ENCODE data around the gene CPTP.

DNA sequence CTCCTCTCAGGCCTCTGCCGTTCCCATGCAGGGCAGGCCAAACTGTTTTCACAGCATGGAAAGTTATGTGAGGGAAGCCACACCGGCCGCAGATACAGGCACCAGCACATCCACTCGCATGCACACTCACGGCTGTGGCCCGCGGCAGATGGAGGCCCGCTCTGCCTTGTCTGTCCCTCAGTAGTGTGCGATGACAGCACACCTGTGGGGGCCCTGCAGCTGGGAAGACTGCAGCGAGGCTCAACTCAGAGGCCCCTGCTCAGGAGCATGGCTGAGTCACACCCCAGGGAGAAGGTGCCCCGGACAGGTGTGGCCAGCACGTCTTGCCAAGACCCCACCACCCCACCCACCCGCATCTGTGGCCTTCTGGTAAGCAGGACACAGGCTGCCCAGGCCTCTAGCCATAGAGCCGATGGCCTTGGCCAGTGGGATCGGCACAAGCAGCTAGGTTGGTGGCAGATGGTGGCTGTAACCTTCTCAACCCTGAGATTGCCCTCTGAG, 49.6 kb upstream of the CPTP start:
- TF ChIP-seq, protein P1, sequence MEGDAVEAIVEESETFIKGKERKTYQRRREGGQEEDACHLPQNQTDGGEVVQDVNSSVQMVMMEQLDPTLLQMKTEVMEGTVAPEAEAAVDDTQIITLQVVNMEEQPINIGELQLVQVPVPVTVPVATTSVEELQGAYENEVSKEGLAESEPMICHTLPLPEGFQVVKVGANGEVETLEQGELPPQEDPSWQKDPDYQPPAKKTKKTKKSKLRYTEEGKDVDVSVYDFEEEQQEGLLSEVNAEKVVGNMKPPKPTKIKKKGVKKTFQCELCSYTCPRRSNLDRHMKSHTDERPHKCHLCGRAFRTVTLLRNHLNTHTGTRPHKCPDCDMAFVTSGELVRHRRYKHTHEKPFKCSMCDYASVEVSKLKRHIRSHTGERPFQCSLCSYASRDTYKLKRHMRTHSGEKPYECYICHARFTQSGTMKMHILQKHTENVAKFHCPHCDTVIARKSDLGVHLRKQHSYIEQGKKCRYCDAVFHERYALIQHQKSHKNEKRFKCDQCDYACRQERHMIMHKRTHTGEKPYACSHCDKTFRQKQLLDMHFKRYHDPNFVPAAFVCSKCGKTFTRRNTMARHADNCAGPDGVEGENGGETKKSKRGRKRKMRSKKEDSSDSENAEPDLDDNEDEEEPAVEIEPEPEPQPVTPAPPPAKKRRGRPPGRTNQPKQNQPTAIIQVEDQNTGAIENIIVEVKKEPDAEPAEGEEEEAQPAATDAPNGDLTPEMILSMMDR (IDR thresholded peaks at IDR 0.05) = no peak
- no peak for TF ChIP-seq POLR2A (IDR thresholded peaks at IDR 0.05)
- TF ChIP-seq EP300 (IDR thresholded peaks at IDR 0.05) = no peak

Measured in tibial nerve (tissue), 4 donors.